ENCODE measurements around the gene PHKB.
"Not testable (repeated sequence)": the region's sequence is repeated elsewhere in the genome, so short reads cannot be mapped to it uniquely, and the experiment has no call there.

The PHKB gene

DNA sequence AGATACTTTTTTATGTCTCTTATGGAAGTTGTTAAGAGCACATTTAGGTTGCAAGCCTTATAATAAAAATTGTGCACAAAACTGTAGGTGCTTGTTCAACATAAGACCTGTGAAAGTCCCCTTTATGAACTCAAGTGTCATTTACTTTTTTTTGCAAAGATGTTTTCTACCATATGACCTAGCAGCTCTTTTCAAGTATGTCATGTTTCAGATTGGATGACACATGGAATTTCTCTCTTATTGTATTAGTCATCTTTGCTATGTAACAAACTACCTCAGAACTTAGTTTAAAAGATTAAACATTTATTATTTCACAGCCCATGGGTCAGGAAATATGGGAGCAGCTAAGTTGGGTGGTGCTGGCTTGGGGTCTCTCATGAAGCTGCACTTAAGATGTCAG, 57.9 kb downstream of the PHKB start:
- DNase-seq = no peak

DNA sequence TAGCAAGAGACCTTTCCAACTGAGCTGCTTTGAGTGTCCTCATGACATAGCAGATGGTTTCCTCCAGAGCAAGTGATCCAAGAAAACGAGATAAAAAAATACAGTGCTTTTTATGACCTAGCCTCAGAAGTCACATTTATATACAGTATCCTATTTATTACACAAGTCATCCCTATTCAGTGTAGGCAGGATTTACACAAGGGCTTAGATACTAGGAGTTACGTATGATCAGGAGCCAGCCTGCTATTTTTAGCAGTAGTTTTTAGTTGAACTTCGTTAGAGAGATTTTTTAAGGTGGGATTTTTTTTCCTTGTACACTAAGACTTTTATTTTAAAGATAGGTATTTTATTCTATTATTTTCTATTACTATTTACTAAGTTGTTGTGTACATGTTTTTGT, 58.4 kb downstream of the PHKB start:
- no peak for DNase-seq

DNA sequence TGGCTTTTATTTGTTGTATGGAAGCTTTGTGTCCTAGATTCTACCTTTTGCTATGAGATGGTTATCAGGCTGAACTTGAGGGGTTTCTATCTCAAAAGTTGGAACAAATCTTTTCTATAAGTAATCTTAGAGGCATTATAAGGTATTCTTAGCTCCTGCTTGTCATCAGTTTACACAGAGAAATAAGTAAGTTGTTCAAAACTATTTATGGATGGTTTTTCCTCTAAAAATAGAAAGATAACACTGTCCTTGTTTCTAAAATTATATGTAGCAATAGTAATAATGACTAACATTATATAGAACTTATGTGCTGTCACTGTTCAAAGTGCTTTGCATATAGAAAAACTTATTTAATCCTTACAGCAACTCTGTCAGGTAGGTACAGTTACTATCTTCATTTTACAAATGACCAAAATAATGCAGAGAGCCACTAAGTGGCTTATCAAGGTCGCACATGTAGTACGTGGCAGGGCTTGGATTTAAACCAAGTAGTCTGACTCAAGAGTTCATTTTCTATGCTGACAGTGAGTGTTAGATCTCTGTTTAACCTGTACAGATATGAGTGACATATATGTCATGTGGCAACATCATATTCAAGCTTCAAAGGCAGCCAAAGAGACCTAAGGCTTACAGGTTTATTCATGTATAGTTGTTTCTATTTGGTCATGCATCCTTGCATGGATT, 59.0 kb downstream of the PHKB start:
- no peak for DNase-seq

DNA sequence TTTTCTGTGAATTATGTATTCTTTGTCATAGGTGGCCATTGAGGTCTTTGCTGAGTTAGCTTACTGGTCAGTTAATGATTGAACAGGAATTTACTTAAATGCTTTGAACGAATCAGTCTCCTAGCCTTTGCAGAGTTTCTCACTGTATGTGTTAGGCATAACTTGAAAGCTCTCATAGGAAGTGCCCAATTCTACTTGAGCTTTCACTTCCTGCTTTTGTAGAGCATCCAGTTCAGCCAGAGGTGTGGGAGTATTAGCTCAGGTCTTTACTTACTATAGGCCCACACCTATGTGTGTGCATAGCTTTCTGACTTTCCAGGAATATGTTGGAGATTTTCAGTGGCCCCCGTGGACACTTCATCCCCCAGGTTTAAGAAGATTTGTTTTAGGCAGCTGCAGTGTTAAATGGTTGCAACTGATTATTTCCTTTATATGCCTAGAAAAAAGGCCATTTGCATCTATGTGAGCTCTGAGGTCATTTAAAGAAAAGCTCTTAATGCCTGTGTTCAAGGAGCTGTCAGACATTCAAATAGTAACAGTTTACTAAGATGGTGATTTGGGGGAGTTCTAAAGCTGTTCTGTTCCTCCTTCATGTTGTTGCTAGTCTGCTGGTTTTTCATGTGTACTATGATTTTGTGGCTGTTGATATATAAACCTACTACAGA, 62.3 kb downstream of the PHKB start:
- no peak for DNase-seq

DNA sequence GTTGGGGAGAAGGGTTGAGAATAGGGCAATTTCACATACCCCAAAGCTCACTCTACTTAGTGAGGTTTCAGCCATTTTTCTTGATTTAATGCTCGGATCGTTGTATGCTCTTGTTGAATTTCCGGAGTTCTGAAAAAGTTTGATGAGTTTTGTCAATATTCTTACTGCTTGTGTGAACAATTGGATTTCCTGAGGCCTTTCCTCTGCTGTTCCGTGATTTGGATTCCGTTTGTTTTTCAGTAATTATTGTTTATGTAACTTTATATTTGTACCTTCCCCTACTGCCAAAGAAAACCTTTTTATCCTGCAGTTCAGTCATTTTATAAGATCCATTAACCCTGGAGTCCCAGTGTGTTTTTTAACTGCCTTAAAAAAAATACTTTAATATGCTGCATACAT, 62.9 kb downstream of the PHKB start:
- DNase-seq = no peak

DNA sequence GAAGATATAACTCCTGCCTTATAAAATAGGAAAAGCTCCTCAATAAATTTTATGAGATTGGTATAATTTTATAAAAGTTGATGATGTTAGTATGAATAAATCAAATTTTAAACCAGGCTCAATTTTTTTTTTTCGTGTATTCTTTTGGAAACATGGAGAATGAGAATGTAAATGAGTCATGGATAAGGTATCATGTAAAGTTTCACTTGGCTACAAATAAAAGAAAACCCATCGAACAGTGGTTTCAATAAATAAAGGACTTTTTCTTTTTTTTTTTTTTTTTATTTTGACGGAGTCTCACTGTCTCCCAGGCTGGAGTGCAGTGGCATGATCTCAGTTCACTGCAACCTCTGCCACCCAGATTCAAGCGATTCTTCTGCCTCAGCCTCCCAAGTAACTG, 67.3 kb downstream of the PHKB start:
- no peak for DNase-seq

DNA sequence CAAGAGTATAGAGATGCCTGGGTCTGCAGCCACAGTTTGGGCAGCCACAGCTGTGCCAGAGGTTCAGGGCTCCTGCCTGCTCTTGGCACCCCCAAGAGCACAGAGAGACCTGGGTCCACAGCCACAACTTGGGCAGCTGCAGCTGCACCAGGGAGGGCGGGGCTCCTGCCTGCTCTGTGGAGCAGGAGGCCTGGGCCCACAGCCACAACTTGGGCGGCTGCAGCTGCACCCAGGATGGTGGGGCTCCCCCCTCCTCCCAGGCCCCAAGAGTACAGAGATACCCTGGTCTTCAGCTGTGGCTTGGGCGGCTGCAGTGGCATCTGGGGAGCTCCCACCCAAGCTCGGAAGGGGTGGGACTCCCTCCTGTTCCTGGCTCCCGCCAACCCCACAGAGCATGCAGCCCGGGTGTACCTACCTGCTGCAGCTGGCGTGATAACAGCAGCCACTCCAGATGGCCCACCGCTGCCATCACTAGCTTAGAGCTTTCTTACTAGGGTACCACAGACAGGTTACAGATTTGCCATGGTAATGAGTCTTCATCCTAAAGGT, 72.7 kb downstream of the PHKB start:
- DNase-seq = no peak

DNA sequence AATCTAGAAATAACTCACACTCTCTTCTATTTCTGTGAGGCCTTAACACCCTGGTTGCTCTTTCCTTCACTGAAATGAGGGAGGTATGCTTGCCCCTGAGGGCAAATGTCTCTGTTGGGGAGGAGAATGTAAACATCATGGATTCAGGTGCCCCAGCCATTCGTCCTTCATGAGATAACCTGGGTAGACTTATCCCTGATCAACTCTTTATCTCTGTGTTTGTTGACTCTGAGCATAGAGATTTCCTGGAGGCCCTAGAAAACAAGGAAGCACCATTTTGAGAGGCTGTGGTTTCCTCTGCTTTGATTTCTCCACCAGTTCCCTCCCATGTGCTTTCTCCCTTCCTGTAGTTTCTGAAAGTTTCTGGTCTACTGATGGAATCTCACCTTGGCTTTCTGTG, 77.3 kb downstream of the PHKB start:
- DNase-seq = no peak

DNA sequence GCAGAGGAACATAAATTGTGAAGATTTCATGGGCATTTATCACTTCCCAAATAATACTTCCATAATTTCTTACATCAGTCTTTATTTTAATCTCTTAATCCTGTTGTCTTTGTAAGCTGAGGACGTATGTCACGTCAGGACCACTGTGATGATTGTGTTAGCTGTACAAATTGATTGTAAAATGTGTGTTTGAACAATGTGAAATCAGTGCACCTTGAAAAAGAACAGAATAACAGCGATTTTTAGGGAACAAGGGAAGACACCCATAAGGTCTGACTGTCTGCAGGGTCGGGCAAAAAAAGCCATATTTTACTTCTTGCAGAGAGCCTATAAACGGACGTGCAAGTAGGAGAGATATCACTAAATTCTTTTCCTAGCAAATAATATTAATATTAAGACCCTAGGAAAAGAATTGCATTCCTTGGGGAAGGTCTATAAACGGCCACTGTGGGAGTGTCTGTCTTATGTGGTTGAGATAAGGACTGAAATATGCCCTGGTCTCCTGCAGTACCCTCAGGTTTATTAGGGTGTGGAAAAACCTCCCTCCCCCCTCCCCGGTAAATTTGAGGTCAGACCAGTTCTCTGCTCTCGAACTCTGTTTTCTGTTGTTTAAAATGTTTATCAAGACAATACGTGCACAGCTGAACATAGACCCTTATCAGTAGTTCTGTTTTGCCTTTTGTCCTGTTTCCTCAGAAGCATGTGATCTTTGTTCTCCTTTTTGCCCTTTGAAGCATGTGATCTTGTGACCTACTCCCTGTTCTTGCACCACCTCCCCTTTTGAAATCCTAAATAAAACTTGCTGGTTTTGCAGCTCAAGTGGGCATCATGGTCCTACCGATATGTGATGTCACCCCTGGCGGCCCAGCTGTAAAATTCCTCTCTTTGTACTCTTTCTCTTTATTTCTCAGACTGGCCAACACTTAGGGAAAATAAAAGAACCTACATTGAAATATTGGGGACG, 78.9 kb downstream of the PHKB start:
- DNase-seq = not testable (repeated sequence)

DNA sequence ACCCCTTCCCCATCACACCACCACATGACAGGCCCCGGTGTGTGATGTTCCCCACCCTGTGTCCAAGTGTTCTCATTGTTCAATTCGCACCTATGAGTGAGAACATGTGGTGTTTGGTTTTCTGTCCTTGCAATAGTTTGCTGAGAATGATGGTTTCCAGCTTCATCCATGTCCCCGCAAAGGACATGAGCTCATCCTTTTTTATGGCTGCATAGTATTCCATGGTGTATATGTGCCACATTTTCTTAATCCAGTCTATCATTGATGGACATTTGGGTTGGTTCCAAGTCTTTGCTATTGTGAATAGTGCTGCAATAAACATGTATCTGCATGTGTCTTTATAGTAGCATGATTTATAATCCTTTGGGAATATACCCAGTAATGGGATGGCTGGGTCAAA, 80.0 kb downstream of the PHKB start:
- not testable (repeated sequence) for DNase-seq

DNA sequence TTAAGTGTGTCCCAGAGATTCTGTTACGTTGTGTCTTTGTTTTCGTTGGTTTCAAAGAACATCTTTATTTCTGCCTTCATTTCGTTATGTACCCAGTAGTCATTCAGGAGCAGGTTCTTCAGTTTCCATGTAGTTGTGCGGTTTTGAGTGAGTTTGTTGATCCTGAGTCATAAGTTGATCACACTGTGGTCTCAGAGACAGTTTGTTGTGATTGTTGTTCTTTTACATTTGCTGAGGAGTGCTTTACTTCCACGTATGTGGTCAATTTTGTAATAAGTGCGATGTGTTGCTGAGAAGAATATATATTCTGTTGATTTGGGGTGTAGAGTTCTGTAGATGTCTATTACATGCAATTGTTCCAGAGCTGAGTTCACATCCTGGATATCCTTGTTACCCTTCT, 83.1 kb downstream of the PHKB start:
- DNase-seq = not testable (repeated sequence)

DNA sequence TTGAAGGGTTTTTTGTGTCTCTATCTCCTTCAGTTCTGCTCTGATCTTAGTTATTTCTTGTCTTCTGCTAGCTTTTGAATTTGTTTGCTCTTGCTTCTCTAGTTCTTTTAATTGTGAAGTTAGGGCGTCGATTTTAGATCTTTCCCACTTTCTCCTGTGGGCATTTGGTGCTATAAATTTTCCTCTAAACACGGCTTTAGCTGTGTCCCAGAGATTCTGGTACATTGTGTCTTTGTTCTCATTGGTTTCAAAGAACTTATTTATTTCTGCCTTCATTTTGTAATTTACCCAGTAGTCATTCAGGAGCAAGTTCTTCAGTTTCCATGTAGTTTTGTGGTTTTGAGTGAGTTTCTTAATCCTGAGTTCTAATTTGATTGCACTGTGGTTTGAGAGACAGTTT, 90.1 kb downstream of the PHKB start:
- not testable (repeated sequence) for DNase-seq

DNA sequence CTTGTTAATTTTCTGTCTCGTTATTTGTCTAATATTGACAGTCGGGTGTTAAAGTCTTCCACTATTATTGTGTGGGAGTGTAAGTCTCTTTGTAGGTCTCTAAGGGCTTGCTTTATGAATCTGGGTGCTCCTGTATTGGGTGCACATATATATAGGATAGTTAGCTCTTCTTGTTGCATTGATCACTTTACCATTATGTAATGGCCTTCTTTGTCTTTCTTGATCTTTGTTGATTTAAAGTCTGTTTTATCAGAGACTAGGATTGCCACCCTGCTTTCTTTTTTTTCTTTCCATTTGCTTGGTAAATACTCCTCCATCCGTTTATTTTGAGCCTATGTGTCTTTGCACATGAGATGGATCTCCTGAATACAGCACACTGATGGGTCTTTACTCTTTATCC, 90.6 kb downstream of the PHKB start:
- DNase-seq = not testable (repeated sequence)

DNA sequence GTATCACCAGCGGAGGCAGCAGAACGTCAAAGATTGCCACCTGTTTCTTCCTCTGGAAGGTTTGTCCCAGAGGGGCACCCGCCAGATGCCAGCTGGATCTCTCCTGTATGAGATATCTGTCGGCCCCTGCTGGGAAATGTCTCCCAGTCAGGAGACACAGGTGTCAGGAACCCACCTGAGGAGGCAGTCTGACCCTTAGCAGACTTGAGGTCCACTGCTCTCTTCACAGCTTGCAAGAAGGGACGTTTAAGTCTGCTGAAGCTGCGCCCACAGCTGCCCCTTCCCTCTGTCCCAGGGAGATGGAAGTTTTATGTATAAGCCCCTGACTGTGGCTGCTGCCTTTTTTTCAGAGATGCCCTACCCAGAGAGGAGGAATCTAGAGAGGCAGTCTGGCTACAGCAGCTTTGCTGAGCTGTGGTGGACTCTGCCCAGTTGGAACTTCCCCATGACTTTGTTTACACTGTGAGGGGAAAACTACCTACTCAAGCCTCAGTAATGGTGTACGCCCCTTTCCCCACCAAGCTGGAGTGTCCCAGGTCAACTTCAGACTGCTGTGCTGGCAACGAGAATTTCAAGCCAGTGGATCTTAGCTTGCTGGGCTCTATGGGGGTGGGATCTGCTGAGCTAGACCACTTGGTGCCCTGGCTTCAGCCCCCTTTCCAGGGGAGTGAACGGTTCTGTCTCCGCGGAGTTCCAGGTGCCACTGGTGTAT, 92.9 kb downstream of the PHKB start:
- no peak for DNase-seq

DNA sequence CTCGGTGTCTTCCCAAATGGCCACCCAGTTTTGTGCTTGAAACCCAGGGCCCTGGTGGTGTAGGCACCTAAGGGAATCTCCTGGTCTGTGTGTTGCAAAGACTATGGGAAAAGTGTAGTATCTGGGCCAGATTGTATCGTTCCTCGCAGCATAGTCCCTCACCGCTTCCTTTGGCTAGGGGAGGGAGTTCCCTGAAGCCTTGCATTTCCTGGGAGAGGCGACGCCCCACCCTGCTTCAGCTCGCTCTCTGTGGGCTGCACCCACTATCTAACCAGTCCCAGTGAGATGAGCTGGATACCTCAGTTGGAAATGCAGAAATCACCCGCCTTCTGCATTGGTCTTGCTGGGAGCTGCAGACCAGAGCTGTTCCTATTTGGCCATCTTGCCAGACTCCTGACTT, 93.5 kb downstream of the PHKB start:
- DNase-seq = not testable (repeated sequence)

DNA sequence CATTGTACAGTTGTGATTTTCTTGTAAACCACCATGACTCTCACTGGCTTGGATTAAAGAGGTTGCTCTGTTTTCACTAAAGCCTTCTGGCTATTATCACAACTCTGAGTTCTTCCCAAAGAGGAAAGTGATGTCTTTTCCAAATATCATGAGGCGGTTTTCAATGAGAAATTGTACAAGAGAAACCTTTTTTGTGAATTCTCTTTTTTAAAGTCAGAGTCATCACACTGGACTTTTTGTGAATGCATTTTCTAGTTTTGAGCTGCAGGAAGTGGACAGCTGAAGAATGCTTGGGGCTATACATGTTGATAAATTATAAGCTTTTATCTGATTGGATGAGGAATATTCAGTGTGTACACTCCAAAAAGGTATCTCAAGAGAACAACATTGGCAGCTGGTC, 100.2 kb downstream of the PHKB start:
- DNase-seq = no peak

DNA sequence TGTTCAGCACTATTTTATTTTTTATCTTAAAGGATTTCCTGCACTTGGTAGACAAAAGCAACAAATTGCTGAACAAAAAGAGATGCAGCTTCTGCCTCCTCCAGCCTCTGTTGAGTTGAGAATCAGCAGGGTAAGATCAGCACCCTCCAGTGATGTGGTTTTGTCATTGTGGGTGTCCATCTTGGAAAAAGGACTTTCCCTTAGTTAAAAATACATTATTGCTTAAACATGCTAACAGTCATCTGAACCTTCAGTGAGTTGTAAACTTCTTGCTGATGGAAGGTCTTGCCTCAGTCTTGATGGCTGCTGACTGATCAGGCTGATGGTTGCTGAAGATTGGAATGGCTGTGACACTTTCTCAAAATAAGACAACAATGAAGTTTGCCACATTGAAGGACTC, 101.2 kb downstream of the PHKB start:
- DNase-seq = no peak

DNA sequence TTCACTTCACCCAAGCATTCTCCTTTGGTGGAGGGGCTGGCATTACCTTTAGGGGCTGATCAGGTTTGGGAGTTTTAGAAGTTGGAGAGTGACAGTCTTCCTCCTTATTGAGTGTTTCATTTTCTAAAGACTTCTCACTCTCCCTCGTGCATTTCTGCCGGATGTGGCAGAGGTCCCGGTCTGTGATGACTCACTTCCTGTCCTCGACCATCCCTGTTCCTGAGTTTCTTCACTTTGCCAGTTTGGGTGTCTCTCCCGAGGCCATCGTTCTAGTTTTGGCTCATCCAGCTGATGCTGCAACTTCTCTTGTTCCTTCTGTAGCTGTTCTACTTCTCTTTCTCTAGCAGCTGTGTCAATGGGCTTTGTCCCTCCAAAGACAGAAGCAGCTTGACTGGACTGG, 104.3 kb downstream of the PHKB start:
- no peak for DNase-seq

DNA sequence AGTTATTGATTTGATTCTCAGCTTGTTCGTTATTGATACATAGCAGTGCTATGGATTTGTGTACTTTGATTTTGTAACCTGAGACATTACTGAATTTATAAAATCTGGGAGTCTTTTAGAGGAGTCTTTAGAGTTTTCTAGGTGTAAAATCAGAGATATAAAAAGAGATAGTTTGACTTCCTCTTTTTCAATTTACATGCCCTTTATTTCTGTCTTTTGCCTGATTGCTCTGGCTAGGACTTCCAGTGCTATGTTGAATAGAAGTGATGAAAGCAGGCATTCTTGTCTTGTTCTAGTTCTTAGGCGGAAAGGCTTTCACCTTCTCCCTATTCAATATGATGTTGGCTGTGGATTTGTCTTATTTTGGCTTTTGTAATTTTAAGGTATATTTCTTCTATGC, 106.2 kb downstream of the PHKB start:
- no peak for DNase-seq

DNA sequence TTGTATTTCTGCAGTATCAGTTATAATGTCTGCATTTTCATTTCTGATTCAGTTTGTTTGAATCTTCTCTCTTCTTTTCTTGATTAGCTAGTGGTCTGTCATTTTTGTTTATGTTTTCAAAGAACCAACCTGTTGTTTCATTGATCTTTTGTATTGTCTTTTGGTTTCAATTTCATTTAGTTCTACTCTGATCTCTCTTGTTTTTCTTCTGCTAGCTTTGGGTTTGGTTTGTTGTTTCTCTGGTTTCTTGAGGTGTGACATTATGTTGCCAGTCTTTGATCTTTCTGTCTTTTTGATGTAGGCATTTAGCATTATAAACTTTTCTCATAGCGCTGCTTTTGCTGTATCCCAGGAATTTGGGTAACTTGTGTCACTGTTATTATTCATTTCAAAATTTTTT, 107.2 kb downstream of the PHKB start:
- DNase-seq = no peak

DNA sequence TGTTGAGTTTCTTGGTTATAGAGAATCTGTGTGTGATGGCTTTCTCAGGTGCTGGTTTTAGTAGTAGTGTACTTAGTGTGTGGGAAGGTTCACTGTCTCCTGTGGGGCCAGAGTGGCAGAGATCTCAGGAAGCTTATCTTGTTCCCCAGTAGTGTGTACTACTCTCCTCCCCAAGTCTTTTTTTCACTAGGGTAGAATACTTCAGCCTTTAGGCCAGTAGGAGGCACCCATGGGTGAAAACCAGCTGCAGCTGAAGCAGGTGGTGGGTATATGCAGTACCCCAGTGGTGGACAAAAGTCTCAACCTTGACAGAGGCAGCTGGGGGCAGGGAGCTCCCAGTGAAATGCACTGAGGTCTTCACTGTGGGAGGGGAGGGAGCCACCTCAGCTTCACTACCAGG, 109.9 kb downstream of the PHKB start:
- DNase-seq = no peak

DNA sequence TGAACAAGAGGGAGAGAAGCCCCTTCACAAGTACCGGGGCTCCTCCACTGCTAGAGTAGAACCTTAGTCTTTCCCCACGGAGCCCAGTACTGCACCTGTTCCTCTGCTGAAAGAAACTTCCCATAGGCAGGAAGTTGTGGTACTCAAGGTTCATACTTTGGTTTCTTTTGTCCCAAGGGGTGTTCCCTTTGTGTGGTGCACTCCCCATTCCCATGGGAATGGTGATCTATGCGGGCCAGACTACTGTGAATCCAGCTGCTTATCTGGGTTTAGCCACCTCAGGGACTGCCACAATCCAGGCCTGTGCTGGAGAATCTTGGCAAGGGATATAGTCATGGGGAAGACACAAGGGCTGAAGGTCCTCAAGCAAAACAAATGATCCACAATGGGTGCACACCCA, 110.6 kb downstream of the PHKB start:
- no peak for DNase-seq

All from left hindlimb (tissue), 1 donor.